HG03469 (cell line): ENCODE data around the gene SLC25A34.

Experiments used
- ATAC-seq: cut with Tn5 transposase; IDR thresholded peaks from one replicate; pipeline ENCODE4 v1.9.1; 2021; ENCODE audit warnings: mild to moderate bottlenecking, moderate library complexity, moderate number of reproducible peaks; ENCODE audit not compliant: unreplicated experiment

The SLC25A34 gene

DNA sequence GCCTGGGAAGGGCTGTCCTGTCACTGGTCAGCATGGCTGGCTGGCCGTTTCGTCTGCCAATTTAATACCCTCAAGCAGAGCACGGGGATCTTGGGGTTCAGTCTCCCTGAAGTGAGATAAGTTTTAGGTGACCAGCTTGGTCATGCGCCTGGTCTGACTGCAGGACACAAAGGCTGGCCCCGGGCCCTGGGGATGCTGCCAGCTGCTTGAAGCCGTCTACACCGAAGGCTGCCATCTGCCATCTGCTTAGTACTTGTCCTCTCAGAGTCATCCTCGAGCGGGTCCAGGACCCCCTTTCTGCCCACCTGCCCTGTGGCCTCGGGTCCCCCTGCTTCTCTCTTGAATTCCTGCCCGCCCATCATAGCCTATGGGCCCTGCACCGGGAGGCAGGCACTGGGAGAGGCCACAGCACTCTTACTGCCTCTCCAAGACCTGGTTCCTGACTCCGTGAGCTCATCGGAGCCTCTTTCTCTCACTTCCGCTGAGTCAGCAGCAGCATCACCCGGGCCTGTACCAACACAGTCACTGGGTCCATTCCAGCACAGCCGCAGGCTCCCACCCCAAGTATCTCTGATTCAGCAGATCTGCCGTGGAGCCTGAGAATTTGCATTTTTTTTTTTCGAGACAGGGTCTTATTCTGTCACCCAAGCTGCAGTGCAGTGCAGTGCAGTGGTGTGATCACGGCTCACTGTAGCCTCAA is 29.6 kb downstream of the SLC25A34 start:
- ATAC-seq = no peak

DNA sequence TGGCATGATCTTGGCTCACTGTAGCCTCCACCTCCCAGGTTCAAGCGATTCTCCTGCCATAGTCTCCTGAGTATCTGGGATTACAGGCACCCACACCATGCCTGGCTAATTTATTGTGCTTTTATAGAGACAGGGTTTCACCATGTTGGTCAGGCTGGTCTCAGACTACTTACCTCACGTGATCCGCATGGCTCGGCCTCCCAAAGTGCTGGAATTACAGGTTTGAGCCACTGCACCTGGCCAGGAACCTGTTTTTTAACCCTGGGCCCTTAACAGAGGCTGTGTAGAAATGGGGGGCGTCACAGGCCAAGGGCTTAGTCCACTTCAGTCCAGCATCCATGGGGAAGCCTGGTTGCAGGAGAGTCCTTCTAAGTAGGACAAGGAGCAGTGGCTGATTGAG is 31.9 kb downstream of the SLC25A34 start:
- ATAC-seq = no peak

- no peak for ATAC-seq
Observed at GRCh38 chr1:15768388-15768787, 32.3 kb downstream of the SLC25A34 start.

DNA sequence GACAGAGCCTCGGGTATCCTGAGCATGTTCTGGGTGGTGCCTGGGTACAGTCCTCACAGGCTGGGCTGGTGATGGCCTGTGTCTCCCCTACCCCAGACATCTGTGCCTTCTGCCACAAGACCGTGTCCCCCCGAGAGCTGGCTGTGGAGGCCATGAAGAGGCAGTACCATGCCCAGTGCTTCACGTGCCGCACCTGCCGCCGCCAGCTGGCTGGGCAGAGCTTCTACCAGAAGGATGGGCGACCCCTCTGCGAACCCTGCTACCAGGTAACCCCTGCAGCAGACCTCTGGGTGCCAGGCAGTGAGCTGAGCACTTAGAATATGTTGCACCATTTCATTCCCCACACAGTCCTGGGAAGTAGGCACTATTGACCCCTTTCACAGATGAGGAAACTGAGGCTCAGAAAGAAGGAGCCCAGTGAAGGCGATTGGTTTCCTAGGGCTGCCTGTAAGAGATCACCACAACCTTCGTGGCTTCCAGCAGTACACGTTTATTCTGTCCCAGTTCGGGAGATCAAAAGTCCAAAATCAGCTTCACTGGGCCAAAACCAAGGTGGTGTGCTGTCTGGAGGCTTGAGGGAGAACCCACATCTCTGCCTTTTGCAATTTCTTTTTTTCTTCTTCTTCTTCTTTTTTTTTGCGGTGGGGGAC is 34.4 kb downstream of the SLC25A34 start:
- ATAC-seq = no peak

- ATAC-seq = no peak
Observed at GRCh38 chr1:15771836-15772515, 35.9 kb downstream of the SLC25A34 start.

- no peak for ATAC-seq
Observed at GRCh38 chr1:15775706-15776105, 39.6 kb downstream of the SLC25A34 start.

DNA sequence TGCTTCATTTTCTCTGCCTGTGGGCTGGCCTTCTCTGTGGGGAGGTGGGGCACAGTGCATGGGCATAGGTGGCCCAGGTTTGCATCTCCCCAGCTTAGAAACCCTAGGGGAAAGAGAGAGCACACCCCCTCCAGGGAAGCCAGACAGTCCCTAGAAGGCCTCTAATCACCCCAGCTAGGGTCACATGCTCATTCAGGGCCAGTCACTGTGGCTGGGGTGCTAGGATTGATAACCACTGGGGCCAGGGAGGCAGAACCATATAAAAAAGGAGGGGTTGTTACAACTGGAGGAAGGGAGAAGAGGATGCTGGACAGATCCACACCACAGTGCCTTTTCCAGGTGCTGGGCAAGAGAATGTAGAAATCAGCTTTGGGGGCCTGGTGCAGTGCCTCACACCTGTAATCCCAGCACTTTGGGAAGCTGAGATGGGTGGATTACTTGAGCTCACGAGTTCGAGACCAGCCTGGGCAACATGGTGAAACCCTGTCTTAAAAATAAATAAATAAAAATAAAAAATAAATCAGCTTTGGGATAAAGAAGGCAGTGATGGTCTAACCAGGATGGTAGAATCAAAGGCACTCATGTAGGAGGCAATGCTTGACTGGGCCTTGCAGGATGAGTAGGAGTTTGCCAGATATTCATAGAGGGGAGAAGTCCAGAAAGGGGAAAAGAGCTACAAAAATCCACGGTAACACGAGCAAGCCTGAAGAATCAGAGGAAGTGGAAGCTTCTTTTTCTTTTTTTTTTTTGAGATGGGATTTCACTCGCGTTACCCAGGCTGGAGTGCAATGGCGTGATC is 42.0 kb downstream of the SLC25A34 start:
- no peak for ATAC-seq

DNA sequence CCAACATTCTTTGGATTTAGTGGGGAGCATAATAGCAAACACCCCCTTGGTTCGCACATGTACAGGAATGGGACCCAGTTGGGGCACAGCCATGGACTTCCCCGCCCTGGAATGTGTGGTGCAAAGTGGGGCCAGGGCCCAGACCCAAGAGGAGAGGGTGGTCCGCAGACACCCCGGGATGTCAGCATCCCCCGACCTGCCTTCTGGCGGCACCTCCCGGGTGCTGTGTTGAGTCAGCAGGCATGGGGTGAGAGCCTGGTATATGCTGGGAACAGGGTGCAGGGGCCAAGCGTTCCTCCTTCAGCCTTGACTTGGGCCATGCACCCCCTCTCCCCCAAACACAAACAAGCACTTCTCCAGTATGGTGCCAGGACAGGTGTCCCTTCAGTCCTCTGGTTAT is 49.6 kb downstream of the SLC25A34 start:
- no peak for ATAC-seq

GRCh38 chr1:15786581-15786980 is 50.5 kb downstream of the SLC25A34 start:
- no peak for ATAC-seq

DNA sequence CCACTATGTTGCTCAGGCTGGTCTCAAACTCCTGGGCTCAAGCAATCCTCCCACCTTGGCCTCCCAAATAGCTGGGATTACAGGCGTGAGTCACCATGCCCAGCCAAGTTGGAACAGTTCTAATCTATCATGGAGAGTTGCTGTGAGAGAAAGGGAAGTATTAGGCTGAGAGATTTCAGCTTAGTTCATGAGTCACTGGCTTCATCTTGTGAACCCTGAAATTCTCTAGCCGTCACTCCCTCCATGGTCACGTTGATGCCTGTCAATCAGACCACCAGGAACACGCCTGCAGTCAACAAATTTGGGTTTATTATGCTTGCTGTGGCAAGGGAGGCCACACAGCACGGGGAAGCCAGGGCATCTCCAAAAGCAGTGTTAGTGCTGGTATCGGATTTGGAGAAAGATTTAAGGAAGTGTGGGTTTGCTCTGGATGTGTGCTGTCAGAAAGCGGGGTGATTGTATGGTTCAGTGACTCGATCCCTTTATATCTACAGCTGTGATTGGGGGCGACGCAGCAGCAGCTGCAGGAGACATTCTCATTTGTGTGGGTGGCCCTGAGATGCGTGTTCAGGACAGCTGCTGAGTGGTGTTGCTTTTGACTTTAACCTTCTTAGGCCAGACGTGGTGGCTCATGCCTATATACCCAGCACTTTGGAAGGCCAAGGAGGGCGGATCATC is 52.7 kb downstream of the SLC25A34 start:
- ATAC-seq = no peak
